ENCODE measurements around the gene HELZ. TPM values are rescaled to one million over a fixed set of nuclear protein-coding genes. Genes with fewer than 3 reads are reported as not detected.

HELZ gene
- total and polyA plus RNA-seq, 2 of the 8 experiments (the other 6 are each of a cell fraction or from before 2014, with no cell fraction given), result 10.0 to 48.7 TPM

DNA sequence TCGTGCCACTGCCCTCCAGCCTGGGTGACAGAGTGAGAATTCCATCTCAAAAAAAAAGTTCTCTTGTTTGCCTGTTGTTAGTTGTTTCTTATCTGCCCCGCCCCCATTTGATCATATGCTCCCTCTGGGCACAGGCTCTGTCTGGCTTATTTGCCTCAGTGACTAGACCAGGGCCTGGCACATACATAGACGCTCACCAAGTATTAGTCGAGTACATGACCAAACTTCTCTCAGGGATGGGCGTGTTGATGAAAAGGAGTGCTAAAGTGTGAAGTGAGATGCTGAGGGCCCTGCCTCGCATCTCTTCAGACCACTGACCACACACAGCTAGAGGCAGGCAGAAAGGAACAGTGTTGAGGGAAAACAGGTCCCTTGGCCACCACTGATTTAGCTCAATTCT lies 3.3 kb upstream of the HELZ start:
- H3K27me3 ChIP-seq (replicated peaks in 1 of 4; ENCODE audit: control insufficient read depth in 3 of 4, extremely low read depth in 1 of 4, insufficient read depth in 3 of 4, low read length in 3 of 4), result no peaks in the 10 kb centered on the region
- H3K4me2 ChIP-seq (ENCODE audit: insufficient read depth in 1 of 2, low read depth in 2 of 2, low read length in 2 of 2), result no peak overlapping the region
- H2BK120ac ChIP-seq (replicated peaks; ENCODE audit: low read depth, low read length), result no peak overlapping the region
- H4K20me1 ChIP-seq (replicated peaks in 1 of 2; ENCODE audit: control insufficient read depth in 1 of 2, insufficient read depth in 2 of 2, low read length in 2 of 2), result no peaks in the 10 kb centered on the region
- peaks cover 0 to 10% of the 10 kb centered on the region in 2 experiments; a peak in 2 of 4 replicates for H3K79me2 ChIP-seq (ENCODE audit: control insufficient read depth in 1 of 2, insufficient read depth in 2 of 2, low read length in 2 of 2)
- no peak overlapping the region for H4K5ac ChIP-seq (ENCODE audit: insufficient read length, low read depth, low read length)
- no peak overlapping the region for H3K14ac ChIP-seq (ENCODE audit: insufficient read length)
- POLR2A ChIA-PET (ENCODE audit: partially characterized antibody), result no interaction called here
- H4K91ac ChIP-seq (replicated peaks; ENCODE audit: insufficient read length, low read length), result peak overlapping the region; percentile 73
- no peaks in the 10 kb centered on the region for H3K79me1 ChIP-seq (ENCODE audit: low read depth, low read length)
- no peak overlapping the region for H3K23ac ChIP-seq (ENCODE audit: insufficient read length)
- H3K36me3 ChIP-seq (ENCODE audit: control insufficient read depth in 2 of 4, insufficient read depth in 4 of 4, low read length in 3 of 4), result no peaks in the 10 kb centered on the region
- H3K4me3 ChIP-seq (ENCODE audit: extremely low read depth in 1 of 4, insufficient read depth in 2 of 4, low read depth in 3 of 4, low read length in 4 of 4), result no peak overlapping the region
- H4K8ac ChIP-seq (ENCODE audit: extremely low read depth, insufficient read depth, low read length), result no peak overlapping the region
- no peaks in the 10 kb centered on the region for H3K9me3 ChIP-seq (ENCODE audit: insufficient read depth in 2 of 2, low read depth in 1 of 2, low read length in 1 of 2)
- H3K56ac ChIP-seq (replicated peaks; ENCODE audit: insufficient read length, low read depth, low read length), result no peak overlapping the region
- FAIRE-seq (no peak), DNase-seq (ENCODE audit: low read depth in 1 of 2, low spot score in 2 of 2) (peak in 1 of 2 experiments; percentile 28)
- no peak overlapping the region for H3K4ac ChIP-seq (replicated peaks; ENCODE audit: insufficient read length, low read depth, low read length)
- H2AK5ac ChIP-seq (ENCODE audit: low read depth, low read length), result no peak overlapping the region
- H2BK5ac ChIP-seq (ENCODE audit: low read depth, low read length), result no peak overlapping the region
- 0 out of 2 replicates have a peak overlapping the region, but pooled peaks have one; percentile 61 for H2BK15ac ChIP-seq (ENCODE audit: low read length)
- H3K18ac ChIP-seq (ENCODE audit: extremely low read depth, low read length), result no peak overlapping the region
- CTCF ChIA-PET (ENCODE audit: partially characterized antibody), result interaction anchor here (0.8 to 2.4 kb wide), 6 partner anchors 11 to 33 kb away, joined by 3 to 5 read pairs (median 3); no protein-coding TSS in a partner anchor
- no peak overlapping the region for H2BK20ac ChIP-seq (ENCODE audit: low read length)
- H3K27ac ChIP-seq (ENCODE audit: low read depth, low read length), result no peak overlapping the region
- H3K23me2 ChIP-seq (ENCODE audit: low read depth, low read length), result peaks cover 7% of the 10 kb centered on the region
- no peak overlapping the region for H3K9ac ChIP-seq (replicated peaks in 1 of 4; ENCODE audit: extremely low read depth in 1 of 4, low read depth in 3 of 4, low read length in 3 of 4)
- H2BK12ac ChIP-seq (ENCODE audit: low read depth, low read length), result peak overlapping the region; percentile 63; the same call in 1 of the 2 replicates
- no peak overlapping the region for H2AFZ ChIP-seq (ENCODE audit: low read length)
- peaks cover 6 to 12% (median 9%) of the 10 kb centered on the region in 4 experiments for H3K4me1 ChIP-seq (replicated peaks in 1 of 4; ENCODE audit: control insufficient read depth in 3 of 4, insufficient read depth in 4 of 4, low read length in 3 of 4)
- 81% methylated on average over 6 of the region's 6 CpGs; no CpG with 5 or more reads in 1 of the 2 experiments for WGBS, 2 experiments (ENCODE audit: extremely low coverage in 1 of 2, insufficient coverage in 1 of 2, insufficient read length in 1 of 2, insufficient replicate concordance in 2 of 2, low coverage in 1 of 2, low lambda C conversion rate in 2 of 2, missing lambda C conversion rate in 1 of 2)
- no peak for TF ChIP-seq ASH2L (IDR thresholded peaks at IDR 0.05; ENCODE audit: low read length)
- TF ChIP-seq SP1 (IDR thresholded peaks at IDR 0.05; ENCODE audit: low read depth, low read length), result no peak
- no peak for TF ChIP-seq CBX8 (IDR thresholded peaks at IDR 0.05; ENCODE audit: borderline replicate concordance, low read depth, low read length)
